Liver (tissue), 9 donors: ENCODE data around the gene VSIG10L. TPM values are rescaled to one million over a fixed set of nuclear protein-coding genes. Genes with fewer than 3 reads are reported as not detected.

ENCODE experiments used
- DNase-seq: peaks from one replicate; pipeline ENCODE4 v3.0.0-alpha.2; 2017; ENCODE audit warnings: low spot score
- H3K27ac ChIP-seq, 2 donors: one replicate each; pipeline ENCODE4 v1.7.0; 2013; ENCODE audit warnings: inconsistent platforms in 2 of 2, low read length in 2 of 2, control low read depth in 1 of 2, low read depth in 1 of 2, mild to moderate bottlenecking in 1 of 2
- H3K27me3 ChIP-seq, 4 donors: one replicate each; pipeline versions ENCODE4 v1.6.1 to v1.7.0; 2013; ENCODE audit warnings: low read length in 3 of 4, inconsistent platforms in 1 of 4, mild to moderate bottlenecking in 1 of 4, moderate library complexity in 1 of 4; ENCODE audit not compliant: control insufficient read depth in 4 of 4, insufficient read depth in 4 of 4
- H3K36me3 ChIP-seq, 4 donors: one replicate each; pipeline versions ENCODE4 v1.6.1 to v1.7.0; 2013; ENCODE audit warnings: low read length in 3 of 4, mild to moderate bottlenecking in 3 of 4, low read depth in 1 of 4, moderate library complexity in 1 of 4; ENCODE audit not compliant: control insufficient read depth in 4 of 4, insufficient read depth in 3 of 4
- H3K4me1 ChIP-seq, 4 donors: one replicate each; pipeline versions ENCODE4 v1.6.1 to v1.7.0; 2013; ENCODE audit warnings: low read length in 3 of 4, mild to moderate bottlenecking in 3 of 4, moderate library complexity in 1 of 4; ENCODE audit not compliant: control insufficient read depth in 4 of 4, insufficient read depth in 4 of 4
- H3K4me3 ChIP-seq, 3 donors: one replicate each; pipeline versions ENCODE4 v1.6.1 to v1.7.0; 2013; ENCODE audit warnings: low read length in 3 of 3, control low read depth in 1 of 3, low read depth in 1 of 3, mild to moderate bottlenecking in 1 of 3
- H3K9ac ChIP-seq, 2 donors: one replicate each; pipeline ENCODE4 v1.7.0; 2013; ENCODE audit warnings: low read length in 2 of 2, mild to moderate bottlenecking in 2 of 2, moderate library complexity in 2 of 2, control low read depth in 1 of 2, low read depth in 1 of 2
- H3K9me3 ChIP-seq, 4 donors: one replicate each; pipeline versions ENCODE4 v1.6.1 to v1.7.0; 2013; ENCODE audit warnings: low read length in 3 of 4; ENCODE audit not compliant: control insufficient read depth in 4 of 4
- EGR1 ChIP-seq, 2 donors: IDR thresholded peaks; 2 replicates each; pipeline ENCODE4 v1.6.1; 2016 to 2018; ENCODE audit warnings: antibody characterized with exemption in 2 of 2, low read depth in 2 of 2
- FOXA1 ChIP-seq: IDR thresholded peaks from 2 replicates; pipeline ENCODE4 v1.6.1; 2016; ENCODE audit warnings: antibody characterized with exemption
- FOXA2 ChIP-seq: IDR thresholded peaks from 2 replicates; pipeline ENCODE4 v1.6.1; 2016; ENCODE audit warnings: antibody characterized with exemption
- GABPA ChIP-seq, 2 donors: IDR thresholded peaks in 1 of 2; conservative IDR thresholded peaks in 1 of 2; 2 replicates each; pipeline ENCODE4 v1.6.1; 2016; ENCODE audit warnings: antibody characterized with exemption in 2 of 2, mild to moderate bottlenecking in 1 of 2, moderate library complexity in 1 of 2
- HNF4A ChIP-seq, 2 donors: conservative IDR thresholded peaks; 2 replicates each; pipeline ENCODE4 v1.6.1; 2016; ENCODE audit warnings: antibody characterized with exemption in 2 of 2, mild to moderate bottlenecking in 2 of 2
- HNF4G ChIP-seq: IDR thresholded peaks from 2 replicates; pipeline ENCODE4 v1.6.1; 2016; ENCODE audit warnings: antibody characterized with exemption
- JUND ChIP-seq, 2 donors: IDR thresholded peaks; 2 replicates each; pipeline ENCODE4 v1.6.1; 2016; ENCODE audit warnings: antibody characterized with exemption in 2 of 2
- NR2F2 ChIP-seq: IDR thresholded peaks from 2 replicates; pipeline ENCODE4 v1.6.1; 2016; ENCODE audit warnings: antibody characterized with exemption
- RAD21 ChIP-seq, 2 donors: IDR thresholded peaks; 2 replicates each; pipeline ENCODE4 v1.6.1; 2016; ENCODE audit warnings: antibody characterized with exemption in 2 of 2, mild to moderate bottlenecking in 2 of 2
- RXRA ChIP-seq, 2 donors: IDR thresholded peaks; 2 replicates each; pipeline ENCODE4 v1.6.1; 2017 to 2018; ENCODE audit warnings: antibody characterized with exemption in 2 of 2, mild to moderate bottlenecking in 1 of 2
- SP1 ChIP-seq: IDR thresholded peaks from 2 replicates; pipeline ENCODE4 v1.6.1; 2018; ENCODE audit warnings: antibody characterized with exemption, mild to moderate bottlenecking
- TAF1 ChIP-seq: conservative IDR thresholded peaks from 2 replicates; pipeline ENCODE4 v1.6.1; 2016; ENCODE audit warnings: antibody characterized with exemption, mild to moderate bottlenecking
- YY1 ChIP-seq: IDR thresholded peaks from 2 replicates; pipeline ENCODE4 v1.6.1; 2016; ENCODE audit warnings: antibody characterized with exemption, mild to moderate bottlenecking
- WGBS: extraction: QIAGEN DNeasy Blood & Tissue Kit; methylation state at CpG from one replicate; pipeline ENCODE4 v1.1.7; 2013; 5-methylcytosine and 5-hydroxymethylcytosine counted together
- polyA plus RNA-seq, 2 donors: library from polyadenylated mRNA; stranded (reverse) in 1 of 2; unstranded in 1 of 2; fragments of 200-250 nt in 1 of 2; fragments of >200 nt in 1 of 2; fragmentation: Nextera tagmentation in 1 of 2; extraction: Ambion mirVana in 1 of 2; gene quantifications; one replicate each; pipeline versions ENCODE4 v1.2.1 to v1.2.3, GENCODE V29; 2013 to 2015
- total RNA-seq, 2 donors: library from RNA; depleted of rRNA; stranded (reverse); fragments of >200 nt; gene quantifications; one replicate each; pipeline ENCODE4 v1.2.3, GENCODE V29; 2014
- TF ChIP-seq, protein P1 (sequence below): IDR thresholded peaks from 2 replicates; pipeline ENCODE4 v1.6.1; 2016; ENCODE audit warnings: antibody characterized with exemption, mild to moderate bottlenecking
- TF ChIP-seq, protein P2 (sequence below): fragments of 150-350 bp; IDR thresholded peaks from 2 replicates; pipeline ENCODE4 v1.5.1; 2017; ENCODE audit warnings: improper control_type of control experiment, low read depth, low read length; ENCODE audit not compliant: missing input control
- TF ChIP-seq, protein P3 (sequence below): IDR thresholded peaks from 2 replicates; pipeline ENCODE4 v1.6.1; 2016; ENCODE audit warnings: antibody characterized with exemption
- TF ChIP-seq, protein P4 (sequence below): IDR thresholded peaks from 2 replicates; pipeline ENCODE4 v1.6.1; 2016; ENCODE audit warnings: antibody characterized with exemption
- donor health status: healthy.
- donor health status: healthy.
- donor health status: healthy.
- donor health status: healthy.
- donor health status: healthy.

VSIG10L gene
- total and polyA plus RNA-seq, 4 donors = 0.60 to 1.8 (median 0.83) TPM

DNA sequence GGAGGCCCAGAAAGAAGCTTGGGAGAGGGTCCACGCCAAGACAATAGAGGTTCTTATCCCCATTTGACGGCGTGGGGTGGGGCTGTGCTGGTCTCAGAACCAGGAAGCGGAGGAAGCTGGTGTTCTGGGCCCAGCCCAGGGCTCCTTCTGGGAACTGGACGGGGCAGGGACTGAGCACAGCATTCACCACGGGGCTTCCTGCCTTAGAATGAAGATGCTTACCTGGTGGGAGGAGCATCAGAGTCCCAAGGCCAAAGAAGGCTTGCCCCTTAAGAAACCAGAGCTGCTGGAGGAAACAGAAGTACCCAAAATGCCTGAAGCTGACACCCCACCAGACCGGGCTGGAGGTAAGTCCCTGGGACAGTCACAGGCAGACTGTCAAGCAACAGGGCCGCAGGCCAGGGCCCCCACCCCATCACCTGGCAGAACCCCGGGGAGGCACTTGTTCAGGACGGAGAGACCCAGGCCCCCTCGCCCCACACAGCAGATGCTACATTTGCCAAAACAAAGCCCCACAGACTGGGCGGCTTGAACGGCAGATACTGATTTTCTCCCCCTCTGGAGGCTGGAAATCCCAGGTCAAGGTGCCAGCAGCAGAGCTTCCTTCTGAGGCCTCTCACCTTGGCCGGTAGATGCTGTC, 48.2 kb downstream of the VSIG10L start:
- TF ChIP-seq EGR1 (IDR thresholded peaks at IDR 0.05; ENCODE audit: low read depth in 2 of 2) = no peak

DNA sequence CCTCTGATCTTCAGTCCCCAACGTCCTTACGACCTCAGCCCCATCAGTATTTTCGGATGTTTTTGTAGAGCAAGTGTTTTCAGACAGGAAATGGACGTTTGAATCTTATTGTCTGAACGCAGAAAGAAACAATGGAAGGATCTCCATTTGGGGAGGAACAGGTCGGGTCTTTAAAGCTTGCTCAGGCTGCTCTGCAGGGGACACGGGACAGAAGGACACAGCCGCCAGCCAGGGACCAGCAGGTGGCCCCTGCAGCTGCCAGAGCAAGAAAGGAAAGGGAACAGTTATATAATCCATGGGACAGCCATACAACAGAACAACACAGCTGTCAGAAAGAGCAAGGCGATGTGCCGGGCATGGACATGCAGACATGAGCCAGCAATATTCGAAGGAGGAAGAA, 49.0 kb downstream of the VSIG10L start:
- no peak for DNase-seq
- no peak for TF ChIP-seq RXRA (IDR thresholded peaks at IDR 0.05)
- TF ChIP-seq, protein P1, sequence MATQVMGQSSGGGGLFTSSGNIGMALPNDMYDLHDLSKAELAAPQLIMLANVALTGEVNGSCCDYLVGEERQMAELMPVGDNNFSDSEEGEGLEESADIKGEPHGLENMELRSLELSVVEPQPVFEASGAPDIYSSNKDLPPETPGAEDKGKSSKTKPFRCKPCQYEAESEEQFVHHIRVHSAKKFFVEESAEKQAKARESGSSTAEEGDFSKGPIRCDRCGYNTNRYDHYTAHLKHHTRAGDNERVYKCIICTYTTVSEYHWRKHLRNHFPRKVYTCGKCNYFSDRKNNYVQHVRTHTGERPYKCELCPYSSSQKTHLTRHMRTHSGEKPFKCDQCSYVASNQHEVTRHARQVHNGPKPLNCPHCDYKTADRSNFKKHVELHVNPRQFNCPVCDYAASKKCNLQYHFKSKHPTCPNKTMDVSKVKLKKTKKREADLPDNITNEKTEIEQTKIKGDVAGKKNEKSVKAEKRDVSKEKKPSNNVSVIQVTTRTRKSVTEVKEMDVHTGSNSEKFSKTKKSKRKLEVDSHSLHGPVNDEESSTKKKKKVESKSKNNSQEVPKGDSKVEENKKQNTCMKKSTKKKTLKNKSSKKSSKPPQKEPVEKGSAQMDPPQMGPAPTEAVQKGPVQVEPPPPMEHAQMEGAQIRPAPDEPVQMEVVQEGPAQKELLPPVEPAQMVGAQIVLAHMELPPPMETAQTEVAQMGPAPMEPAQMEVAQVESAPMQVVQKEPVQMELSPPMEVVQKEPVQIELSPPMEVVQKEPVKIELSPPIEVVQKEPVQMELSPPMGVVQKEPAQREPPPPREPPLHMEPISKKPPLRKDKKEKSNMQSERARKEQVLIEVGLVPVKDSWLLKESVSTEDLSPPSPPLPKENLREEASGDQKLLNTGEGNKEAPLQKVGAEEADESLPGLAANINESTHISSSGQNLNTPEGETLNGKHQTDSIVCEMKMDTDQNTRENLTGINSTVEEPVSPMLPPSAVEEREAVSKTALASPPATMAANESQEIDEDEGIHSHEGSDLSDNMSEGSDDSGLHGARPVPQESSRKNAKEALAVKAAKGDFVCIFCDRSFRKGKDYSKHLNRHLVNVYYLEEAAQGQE = no peak
- TF ChIP-seq FOXA2 = no peak
- no peak for TF ChIP-seq YY1
- TF ChIP-seq, protein P2, sequence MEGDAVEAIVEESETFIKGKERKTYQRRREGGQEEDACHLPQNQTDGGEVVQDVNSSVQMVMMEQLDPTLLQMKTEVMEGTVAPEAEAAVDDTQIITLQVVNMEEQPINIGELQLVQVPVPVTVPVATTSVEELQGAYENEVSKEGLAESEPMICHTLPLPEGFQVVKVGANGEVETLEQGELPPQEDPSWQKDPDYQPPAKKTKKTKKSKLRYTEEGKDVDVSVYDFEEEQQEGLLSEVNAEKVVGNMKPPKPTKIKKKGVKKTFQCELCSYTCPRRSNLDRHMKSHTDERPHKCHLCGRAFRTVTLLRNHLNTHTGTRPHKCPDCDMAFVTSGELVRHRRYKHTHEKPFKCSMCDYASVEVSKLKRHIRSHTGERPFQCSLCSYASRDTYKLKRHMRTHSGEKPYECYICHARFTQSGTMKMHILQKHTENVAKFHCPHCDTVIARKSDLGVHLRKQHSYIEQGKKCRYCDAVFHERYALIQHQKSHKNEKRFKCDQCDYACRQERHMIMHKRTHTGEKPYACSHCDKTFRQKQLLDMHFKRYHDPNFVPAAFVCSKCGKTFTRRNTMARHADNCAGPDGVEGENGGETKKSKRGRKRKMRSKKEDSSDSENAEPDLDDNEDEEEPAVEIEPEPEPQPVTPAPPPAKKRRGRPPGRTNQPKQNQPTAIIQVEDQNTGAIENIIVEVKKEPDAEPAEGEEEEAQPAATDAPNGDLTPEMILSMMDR = no peak
- TF ChIP-seq SP1 = no peak
- no peak for TF ChIP-seq GABPA (IDR thresholded peaks at IDR 0.05 in 1 of 2, conservative IDR thresholded peaks at IDR 0.05 in 1 of 2)
- TF ChIP-seq FOXA1 = no peak
- no peak for TF ChIP-seq TAF1
- H3K4me3 ChIP-seq = no peak overlapping the region

More for the DNA sequence above, 48.2 kb downstream of the VSIG10L start:
- Histone ChIP-seq H3K4me3 (no peak overlapping the region), H3K4me1 (no peaks in the 10 kb centered on the region), H3K36me3 (no peaks in the 10 kb centered on the region), H3K27ac (no peak overlapping the region), H3K27me3 (peaks cover 0 to 4% (median 2%) of the 10 kb centered on the region in 4 donors), H3K9ac (no peak overlapping the region), H3K9me3 (no peaks in the 10 kb centered on the region)
- DNase-seq = no peak
- WGBS = 62% methylated on average over 14 of the region's 14 CpGs

DNA sequence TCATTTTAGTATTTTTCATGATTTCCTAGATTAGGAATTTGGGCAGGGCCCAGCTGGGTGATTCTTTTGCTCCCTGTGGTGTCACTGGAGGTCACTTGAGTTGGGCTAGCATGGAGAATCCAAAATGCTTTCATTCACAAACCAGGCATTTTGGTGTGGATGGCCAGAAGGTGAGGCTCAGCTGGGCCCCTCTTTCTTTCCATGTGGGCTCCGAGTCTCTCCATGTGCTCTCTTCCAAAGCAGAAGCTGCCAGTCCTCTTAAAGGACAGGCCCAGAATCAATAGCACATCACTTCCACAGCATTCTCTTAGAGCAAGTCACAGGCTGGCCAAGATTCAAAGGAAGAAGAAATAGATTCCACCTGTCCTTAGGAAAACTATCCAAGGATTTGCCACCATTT, 52.3 kb downstream of the VSIG10L start:
- no peak overlapping the region for H3K27ac ChIP-seq
- 65% methylated on average over 1 of the region's 1 CpG for WGBS
- H3K4me3 ChIP-seq = no peak overlapping the region
- no peak for DNase-seq
- no peaks in the 10 kb centered on the region for H3K9me3 ChIP-seq
- H3K9ac ChIP-seq = no peak overlapping the region
- peaks cover 0 to 3% (median 0%) of the 10 kb centered on the region in 4 donors for H3K27me3 ChIP-seq
- H3K4me1 ChIP-seq = no peaks in the 10 kb centered on the region
- no peaks in the 10 kb centered on the region for H3K36me3 ChIP-seq
- no peak for TF ChIP-seq FOXA1
- TF ChIP-seq JUND (IDR thresholded peaks at IDR 0.05) = no peak
- TF ChIP-seq, protein P3, sequence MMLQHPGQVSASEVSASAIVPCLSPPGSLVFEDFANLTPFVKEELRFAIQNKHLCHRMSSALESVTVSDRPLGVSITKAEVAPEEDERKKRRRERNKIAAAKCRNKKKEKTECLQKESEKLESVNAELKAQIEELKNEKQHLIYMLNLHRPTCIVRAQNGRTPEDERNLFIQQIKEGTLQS = no peak
- no peak for TF ChIP-seq TAF1
- TF ChIP-seq, protein P1 = no peak
- no peak for TF ChIP-seq FOXA2
- TF ChIP-seq HNF4G = no peak
- no peak for TF ChIP-seq NR2F2
- TF ChIP-seq, protein P4, sequence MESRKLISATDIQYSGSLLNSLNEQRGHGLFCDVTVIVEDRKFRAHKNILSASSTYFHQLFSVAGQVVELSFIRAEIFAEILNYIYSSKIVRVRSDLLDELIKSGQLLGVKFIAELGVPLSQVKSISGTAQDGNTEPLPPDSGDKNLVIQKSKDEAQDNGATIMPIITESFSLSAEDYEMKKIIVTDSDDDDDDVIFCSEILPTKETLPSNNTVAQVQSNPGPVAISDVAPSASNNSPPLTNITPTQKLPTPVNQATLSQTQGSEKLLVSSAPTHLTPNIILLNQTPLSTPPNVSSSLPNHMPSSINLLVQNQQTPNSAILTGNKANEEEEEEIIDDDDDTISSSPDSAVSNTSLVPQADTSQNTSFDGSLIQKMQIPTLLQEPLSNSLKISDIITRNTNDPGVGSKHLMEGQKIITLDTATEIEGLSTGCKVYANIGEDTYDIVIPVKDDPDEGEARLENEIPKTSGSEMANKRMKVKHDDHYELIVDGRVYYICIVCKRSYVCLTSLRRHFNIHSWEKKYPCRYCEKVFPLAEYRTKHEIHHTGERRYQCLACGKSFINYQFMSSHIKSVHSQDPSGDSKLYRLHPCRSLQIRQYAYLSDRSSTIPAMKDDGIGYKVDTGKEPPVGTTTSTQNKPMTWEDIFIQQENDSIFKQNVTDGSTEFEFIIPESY = no peak
- TF ChIP-seq GABPA (IDR thresholded peaks at IDR 0.05 in 1 of 2, conservative IDR thresholded peaks at IDR 0.05 in 1 of 2) = no peak
- no peak for TF ChIP-seq HNF4A (conservative IDR thresholded peaks at IDR 0.05)
- TF ChIP-seq RAD21 (IDR thresholded peaks at IDR 0.05) = no peak
- TF ChIP-seq RXRA (IDR thresholded peaks at IDR 0.05) = no peak

More for the DNA sequence above, 49.0 kb downstream of the VSIG10L start:
- Histone ChIP-seq H3K27ac (no peak overlapping the region), H3K9me3 (no peaks in the 10 kb centered on the region), H3K4me1 (no peaks in the 10 kb centered on the region), H3K9ac (no peak overlapping the region), H3K27me3 (peaks cover 0 to 4% (median 2%) of the 10 kb centered on the region in 4 donors), H3K36me3 (no peaks in the 10 kb centered on the region)
- 35% methylated on average over 11 of the region's 11 CpGs for WGBS
